Measurements from ENCODE around the gene EME2. TPM values are rescaled to one million over a fixed set of nuclear protein-coding genes. Genes with fewer than 3 reads are reported as not detected.

The EME2 gene
- total RNA-seq, 1 donor from 2014 or later: 23.3 TPM

DNA sequence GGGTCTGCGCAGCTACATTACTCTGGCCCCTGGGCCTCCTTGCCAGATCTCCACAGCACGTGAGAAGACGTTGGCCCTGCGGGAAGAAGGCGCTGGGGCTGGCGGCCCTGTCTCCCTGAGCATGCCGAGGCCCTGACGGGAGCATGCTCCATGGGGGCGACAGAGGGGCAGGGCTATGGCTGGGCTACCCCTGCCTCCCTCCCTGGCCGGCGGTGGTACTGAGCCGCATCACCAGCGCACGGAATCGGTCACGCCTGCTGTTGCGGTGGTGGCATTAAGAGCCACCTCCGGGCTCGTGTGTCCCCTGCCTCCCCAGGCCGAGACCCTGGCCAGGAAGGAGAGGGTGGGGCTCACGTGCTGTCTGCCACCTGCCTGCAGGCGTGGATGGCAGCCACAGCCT is 38.5 kb upstream of the EME2 start:
- H3K36me3 Mint-ChIP-seq (ENCODE audit: low read depth, unreplicated experiment): peaks cover 8% of the 10 kb centered on the region

DNA sequence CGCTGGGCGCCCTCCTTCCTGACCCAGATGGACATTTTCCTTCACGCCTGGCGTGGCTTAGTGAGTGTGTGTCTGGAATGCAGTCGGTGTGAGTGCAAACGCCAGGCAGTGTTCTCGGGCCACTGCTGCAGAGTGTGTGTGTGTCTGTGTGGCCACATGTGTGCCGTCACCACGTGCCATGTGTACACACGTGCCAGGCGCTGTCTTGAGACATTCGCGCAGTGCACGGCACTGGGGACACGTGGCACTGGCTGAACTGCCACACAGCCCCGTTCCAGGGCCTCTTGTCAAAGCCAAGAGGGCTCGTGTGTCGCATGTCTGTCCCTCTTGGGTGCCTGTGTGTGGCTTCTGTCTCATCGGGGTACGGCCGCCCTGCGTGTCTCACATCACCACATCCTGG is 37.8 kb upstream of the EME2 start:
- H2AFZ ChIP-seq (ENCODE audit: low read depth, low read length): no peak overlapping the region
- H3K4me3 Mint-ChIP-seq (ENCODE audit: unreplicated experiment): no peak overlapping the region
- peaks cover 40% of the 10 kb centered on the region for H3K79me2 ChIP-seq (ENCODE audit: insufficient read depth, low read length)
- H3K4me3 ChIP-seq (ENCODE audit: insufficient read depth, low read depth, low read length): no peak overlapping the region
- H3K27me3 ChIP-seq (ENCODE audit: insufficient read depth, low read length): no peaks in the 10 kb centered on the region
- H3K4me1 Mint-ChIP-seq (ENCODE audit: low read depth, unreplicated experiment): no peaks in the 10 kb centered on the region
- H3K27ac Mint-ChIP-seq (ENCODE audit: unreplicated experiment): no peak overlapping the region
- peaks cover 23% of the 10 kb centered on the region for H3K9me3 ChIP-seq (ENCODE audit: insufficient read depth, low read depth, low read length)
- H3K9me3 Mint-ChIP-seq (ENCODE audit: unreplicated experiment): no peaks in the 10 kb centered on the region
- peaks cover 8% of the 10 kb centered on the region for H3K36me3 Mint-ChIP-seq (ENCODE audit: low read depth, unreplicated experiment)
- peaks cover 5% of the 10 kb centered on the region for H3K36me3 ChIP-seq (ENCODE audit: insufficient read depth, low read length)
- H4K20me1 ChIP-seq (ENCODE audit: insufficient read depth, low read length): peaks cover 73% of the 10 kb centered on the region
- no peaks in the 10 kb centered on the region for H3K4me1 ChIP-seq (ENCODE audit: insufficient read depth, low read length)
- H3K27ac ChIP-seq (ENCODE audit: low read depth, low read length): no peak overlapping the region
- H3K9ac ChIP-seq (ENCODE audit: low read length): no peak overlapping the region
- FAIRE-seq (no peak), DNase-seq (ENCODE audit: low read depth) (no peak)
- no peaks in the 10 kb centered on the region for H3K27me3 Mint-ChIP-seq (ENCODE audit: low read depth, unreplicated experiment)
- no peak for TF ChIP-seq EZH2 (IDR thresholded peaks at IDR 0.05; ENCODE audit: insufficient read depth, low read length)
- H3K4me2 ChIP-seq (ENCODE audit: low read length): no peak overlapping the region

More for the DNA sequence above, 38.5 kb upstream of the EME2 start:
- Mint-ChIP-seq H3K27me3 (ENCODE audit: low read depth, unreplicated experiment) (no peaks in the 10 kb centered on the region), H3K4me3 (ENCODE audit: unreplicated experiment) (no peak overlapping the region), H3K4me1 (ENCODE audit: low read depth, unreplicated experiment) (no peaks in the 10 kb centered on the region), H3K9me3 (ENCODE audit: unreplicated experiment) (no peaks in the 10 kb centered on the region), H3K27ac (ENCODE audit: unreplicated experiment) (no peak overlapping the region)
- H3K4me3 ChIP-seq (ENCODE audit: insufficient read depth, low read depth, low read length): no peak overlapping the region
- TF ChIP-seq CTCF (IDR thresholded peaks at IDR 0.05; ENCODE audit: insufficient read depth, low read depth, low read length): no peak
- TF ChIP-seq EZH2 (IDR thresholded peaks at IDR 0.05; ENCODE audit: insufficient read depth, low read length): no peak
- no peak overlapping the region for H2AFZ ChIP-seq (ENCODE audit: low read depth, low read length)
- H3K9ac ChIP-seq (ENCODE audit: low read length): no peak overlapping the region
- peaks cover 23% of the 10 kb centered on the region for H3K9me3 ChIP-seq (ENCODE audit: insufficient read depth, low read depth, low read length)
- no peak overlapping the region for H3K4me2 ChIP-seq (ENCODE audit: low read length)
- H4K20me1 ChIP-seq (ENCODE audit: insufficient read depth, low read length): peaks cover 67% of the 10 kb centered on the region
- DNase-seq (ENCODE audit: low read depth) (no peak), FAIRE-seq (no peak)
- peaks cover 9% of the 10 kb centered on the region for H3K36me3 ChIP-seq (ENCODE audit: insufficient read depth, low read length)
- H3K4me1 ChIP-seq (ENCODE audit: insufficient read depth, low read length): no peaks in the 10 kb centered on the region
- peaks cover 40% of the 10 kb centered on the region for H3K79me2 ChIP-seq (ENCODE audit: insufficient read depth, low read length)
- H3K27me3 ChIP-seq (ENCODE audit: insufficient read depth, low read length): no peaks in the 10 kb centered on the region
- no peak overlapping the region for H3K27ac ChIP-seq (ENCODE audit: low read depth, low read length)

- H2AFZ ChIP-seq (ENCODE audit: low read depth, low read length): no peak overlapping the region
- H3K79me2 ChIP-seq (ENCODE audit: insufficient read depth, low read length): peaks cover 30% of the 10 kb centered on the region
- TF ChIP-seq EZH2 (IDR thresholded peaks at IDR 0.05; ENCODE audit: insufficient read depth, low read length): no peak
- H3K9me3 ChIP-seq (ENCODE audit: insufficient read depth, low read depth, low read length): peaks cover 18% of the 10 kb centered on the region
- no peak overlapping the region for H3K27ac ChIP-seq (ENCODE audit: low read depth, low read length)
- no peaks in the 10 kb centered on the region for H3K36me3 Mint-ChIP-seq (ENCODE audit: low read depth, unreplicated experiment)
- H3K27ac Mint-ChIP-seq (ENCODE audit: unreplicated experiment): no peak overlapping the region
- no peaks in the 10 kb centered on the region for H3K9me3 Mint-ChIP-seq (ENCODE audit: unreplicated experiment)
- H3K36me3 ChIP-seq (ENCODE audit: insufficient read depth, low read length): peaks cover 5% of the 10 kb centered on the region
- H3K4me1 ChIP-seq (ENCODE audit: insufficient read depth, low read length): peaks cover 9% of the 10 kb centered on the region
- H3K4me2 ChIP-seq (ENCODE audit: low read length): no peak overlapping the region
- H3K27me3 ChIP-seq (ENCODE audit: insufficient read depth, low read length): no peaks in the 10 kb centered on the region
- no peak for FAIRE-seq
- no peak overlapping the region for H3K4me3 ChIP-seq (ENCODE audit: insufficient read depth, low read depth, low read length)
- H4K20me1 ChIP-seq (ENCODE audit: insufficient read depth, low read length): peaks cover 65% of the 10 kb centered on the region
- H3K4me3 Mint-ChIP-seq (ENCODE audit: unreplicated experiment): no peak overlapping the region
- H3K4me1 Mint-ChIP-seq (ENCODE audit: low read depth, unreplicated experiment): peaks cover 5% of the 10 kb centered on the region
- DNase-seq (ENCODE audit: low read depth): no peak
- H3K27me3 Mint-ChIP-seq (ENCODE audit: low read depth, unreplicated experiment): no peaks in the 10 kb centered on the region
- H3K9ac ChIP-seq (ENCODE audit: low read length): no peak overlapping the region
Observed at GRCh38 chr16:1740234-1740633, 32.4 kb upstream of the EME2 start.

Data from astrocyte (in vitro differentiated cells and primary cell).